GM12891 (cell line): Measurements from ENCODE around the gene THOC5.

ENCODE experiments used
- PAX5 ChIP-seq: IDR thresholded peaks from 2 replicates; pipeline ENCODE4 v1.6.1; 2011; ENCODE audit warnings: low read length, moderate library complexity, mild to moderate bottlenecking; ENCODE audit not compliant: insufficient read depth, severe bottlenecking
- POLR2A ChIP-seq: IDR thresholded peaks from 2 replicates; pipeline ENCODE4 v1.6.1; 2011; ENCODE audit warnings: low read depth, low read length, control low read depth
- POLR2AphosphoS5 ChIP-seq: IDR thresholded peaks from 2 replicates; pipeline ENCODE4 v1.6.1; 2011; ENCODE audit warnings: low read depth, low read length, control low read depth
- SPI1 ChIP-seq: IDR thresholded peaks from 2 replicates; pipeline ENCODE4 v1.6.1; 2011; ENCODE audit warnings: low read depth, low read length, control low read depth
- TAF1 ChIP-seq: IDR thresholded peaks from 2 replicates; pipeline ENCODE4 v1.6.1; 2011; ENCODE audit warnings: low read depth, low read length, control low read depth

GRCh38 chr22:29584975-29585374 is 31.4 kb upstream of the THOC5 start:
- no peak for TF ChIP-seq POLR2AphosphoS5
- no peak for TF ChIP-seq POLR2A
- no peak for TF ChIP-seq TAF1
- no peak for TF ChIP-seq SPI1
- TF ChIP-seq PAX5, result no peak
